IPS DF 4.7 (cell line): Measurements from ENCODE around the gene CWC22.
A peak's percentile ranks its signal among the peaks of the same experiment; 100 is the strongest.

Source experiments
- DNase-seq: peaks from one replicate; pipeline ENCODE4 v3.0.0-alpha.2; 2013; ENCODE audit warnings: low spot score; ENCODE audit errors: extremely low read depth

Gene CWC22

GRCh38 chr2:179900655-179901054 is 106.4 kb downstream of the CWC22 start:
- DNase-seq: no peak

GRCh38 chr2:179899666-179900065 is 107.4 kb downstream of the CWC22 start:
- no peak for DNase-seq

- peak; percentile 76 for DNase-seq
Measured at GRCh38 chr2:179898873-179899272, 108.2 kb downstream of the CWC22 start.
